Urinary bladder (tissue), 4 donors: ENCODE results near the gene GZF1. TPM values are rescaled to one million over a fixed set of nuclear protein-coding genes. Genes with fewer than 3 reads are reported as not detected.

Experiments used
- DNase-seq: peaks from one replicate; pipeline ENCODE4 v3.0.0-alpha.2; 2015; ENCODE audit errors: extremely low spot score
- H3K27ac ChIP-seq: one replicate; pipeline ENCODE4 v1.5.1; 2013; ENCODE audit warnings: low read depth, mild to moderate bottlenecking, moderate library complexity
- H3K36me3 ChIP-seq: one replicate; pipeline ENCODE4 v1.6.1; 2013; ENCODE audit warnings: mild to moderate bottlenecking, moderate library complexity; ENCODE audit not compliant: insufficient read depth
- H3K4me1 ChIP-seq: one replicate; pipeline ENCODE4 v1.6.1; 2013; ENCODE audit warnings: mild to moderate bottlenecking, moderate library complexity; ENCODE audit not compliant: insufficient read depth
- H3K4me3 ChIP-seq: one replicate; pipeline ENCODE4 v1.5.1; 2013; ENCODE audit warnings: low read depth, low read length
- WGBS: extraction: QIAGEN DNeasy Blood & Tissue Kit; methylation state at CpG from one replicate; pipeline ENCODE4 v1.1.7; 2013; 5-methylcytosine and 5-hydroxymethylcytosine counted together
- polyA plus RNA-seq: library from polyadenylated mRNA; stranded (reverse); fragments of 200-250 nt; gene quantifications from one replicate; pipeline ENCODE4 v1.2.3, GENCODE V29; 2013
- small RNA-seq: library from RNA; depleted of rRNA; stranded (forward); fragments of <200 nt; gene quantifications from one replicate; pipeline ENCODE3, GENCODE V24; 2014
- total RNA-seq: library from RNA; depleted of rRNA; stranded (reverse); fragments of >200 nt; gene quantifications from one replicate; pipeline ENCODE4 v1.2.3, GENCODE V29; 2014
- donor health status: healthy with polysubstance abuse.
- donor health status: healthy.

The GZF1 gene
- total and polyA plus RNA-seq, 2 donors: 14.1 to 18.3 TPM

DNA sequence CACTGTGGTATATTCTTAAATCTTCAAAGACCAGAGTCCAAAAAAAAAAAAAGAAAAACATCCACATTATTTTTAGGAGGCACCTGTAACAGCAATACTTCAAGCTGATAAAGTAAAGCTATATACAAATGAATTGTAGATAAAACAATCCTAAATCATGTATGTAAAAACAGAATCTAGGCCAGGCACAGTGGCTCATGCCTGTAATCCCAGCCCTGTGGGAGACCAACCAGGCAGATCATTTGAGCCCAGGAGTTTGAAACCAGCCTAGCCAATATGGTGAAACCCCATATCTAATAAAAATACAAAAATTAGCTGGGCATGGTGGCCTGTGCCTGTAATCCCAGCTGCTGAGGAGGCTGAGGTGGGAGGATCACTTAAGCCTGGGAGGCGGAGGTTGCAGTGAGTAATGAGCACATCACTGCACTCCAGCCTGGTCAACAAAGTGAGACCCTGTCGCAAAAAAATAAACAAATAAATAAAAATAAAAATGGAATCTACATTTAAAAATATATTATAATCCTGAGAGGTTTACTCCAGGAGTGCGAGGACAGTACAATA, 52.0 kb downstream of the GZF1 start:
- WGBS: 96% methylated on average over 3 of the region's 3 CpGs
- Histone ChIP-seq H3K27ac (no peak overlapping the region), H3K36me3 (no peaks in the 10 kb centered on the region), H3K4me3 (no peak overlapping the region), H3K4me1 (no peaks in the 10 kb centered on the region)
- DNase-seq: no peak

DNA sequence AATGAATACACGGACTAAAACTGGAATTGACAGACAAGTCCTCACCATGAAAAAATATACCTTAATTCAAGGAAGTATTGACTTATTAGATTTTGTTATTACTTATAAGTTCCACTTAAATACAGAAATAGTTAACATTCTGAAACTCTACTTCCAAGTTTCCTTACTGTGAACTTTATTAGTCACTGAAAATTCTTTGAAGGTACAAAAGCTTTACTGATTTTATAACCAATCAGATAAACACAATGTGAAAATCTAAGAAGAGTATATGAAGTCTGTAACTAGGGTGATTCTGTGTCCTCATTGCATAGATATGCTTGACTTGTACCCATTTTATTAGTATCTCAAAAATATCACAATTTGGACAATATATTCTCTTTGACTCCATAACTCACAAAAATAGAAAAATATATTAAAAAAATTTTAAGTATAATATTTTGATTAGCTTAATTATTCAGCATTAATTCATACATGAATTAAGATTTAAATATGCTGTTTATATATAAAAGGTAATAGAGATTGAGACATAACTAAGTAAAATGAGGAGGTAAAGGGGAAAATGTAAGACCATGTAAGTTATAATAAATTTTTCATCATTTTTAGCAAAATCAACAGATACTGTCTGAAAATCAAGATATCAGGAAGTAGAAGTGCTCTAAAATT, 52.7 kb downstream of the GZF1 start:
- DNase-seq: no peak
- Histone ChIP-seq H3K27ac (no peak overlapping the region), H3K4me3 (no peak overlapping the region), H3K4me1 (no peaks in the 10 kb centered on the region), H3K36me3 (no peaks in the 10 kb centered on the region)
- WGBS: 78% methylated on average over 1 of the region's 1 CpG

DNA sequence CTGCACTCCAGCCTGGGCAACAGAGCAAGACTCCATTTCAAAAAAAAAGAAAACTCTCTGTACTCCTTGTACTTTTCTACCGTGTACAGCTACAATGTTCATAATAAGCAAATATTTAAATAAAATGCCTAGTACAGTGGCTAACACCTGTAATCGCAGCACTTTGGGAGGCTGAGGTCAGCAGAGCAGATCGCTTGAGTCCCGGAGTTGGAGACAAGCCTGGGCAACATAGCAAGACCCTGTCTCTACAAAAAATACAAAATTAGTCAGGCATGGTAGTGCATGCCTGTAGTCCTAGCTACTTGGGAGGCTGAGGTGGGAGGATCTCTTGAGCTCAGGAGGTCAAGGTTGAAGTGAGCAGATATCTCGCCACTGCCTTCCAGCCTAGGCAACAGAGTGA, 53.6 kb downstream of the GZF1 start:
- H3K4me3 ChIP-seq: no peak overlapping the region
- H3K36me3 ChIP-seq: no peaks in the 10 kb centered on the region
- no peak overlapping the region for H3K27ac ChIP-seq
- no peaks in the 10 kb centered on the region for H3K4me1 ChIP-seq
- WGBS: 89% methylated on average over 5 of the region's 5 CpGs
- no peak for DNase-seq

DNA sequence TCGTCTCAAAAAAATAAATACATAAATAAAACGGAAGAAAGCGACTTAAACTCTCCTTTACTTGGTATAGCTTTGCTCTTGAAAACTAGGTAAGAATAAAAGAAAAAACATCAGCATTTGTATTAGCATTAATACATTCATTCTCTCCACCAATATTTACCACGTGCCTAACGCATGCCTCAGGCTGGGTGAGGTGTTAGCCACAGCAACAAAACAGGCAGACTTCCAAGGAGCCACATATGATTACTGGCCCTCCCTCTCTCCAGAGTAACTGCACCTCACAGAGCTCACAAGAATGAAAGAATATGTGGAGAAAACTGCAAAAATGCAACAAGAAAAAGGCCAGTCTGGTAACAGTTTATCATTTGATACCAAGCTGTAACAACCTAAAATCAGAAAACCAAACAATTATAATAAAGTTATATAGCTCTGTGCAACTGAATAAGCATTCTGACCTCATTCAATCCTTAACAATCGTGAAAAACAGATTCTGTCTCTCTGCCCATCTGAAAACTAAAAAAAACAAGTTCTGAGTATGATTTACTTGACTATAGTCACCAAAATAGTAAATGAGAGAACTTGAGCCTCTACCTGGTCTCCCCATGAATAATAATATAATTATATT, 54.1 kb downstream of the GZF1 start:
- no peak for DNase-seq
- 80% methylated on average over 6 of the region's 6 CpGs for WGBS

DNA sequence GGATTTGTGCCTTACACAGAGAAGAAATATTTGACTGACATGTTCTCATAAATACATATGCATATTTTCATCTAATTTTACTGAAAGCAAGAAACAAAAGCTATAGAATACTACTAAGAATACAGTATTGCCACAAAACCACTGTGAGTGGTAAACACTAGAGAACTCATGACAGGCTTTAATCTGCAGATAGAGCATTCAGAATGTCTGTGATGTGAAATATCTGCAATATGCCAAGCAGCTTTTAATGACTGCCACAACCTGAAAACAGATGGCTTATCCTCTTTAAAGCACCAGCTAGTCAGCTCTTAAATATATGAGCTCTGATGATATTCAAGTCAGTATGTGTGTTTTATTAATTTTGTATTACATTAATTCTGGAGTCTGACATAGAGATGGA, 55.9 kb downstream of the GZF1 start:
- no peaks in the 10 kb centered on the region for H3K4me1 ChIP-seq
- DNase-seq: no peak
- H3K36me3 ChIP-seq: no peaks in the 10 kb centered on the region
- no peak overlapping the region for H3K4me3 ChIP-seq
- no peak overlapping the region for H3K27ac ChIP-seq

More for the DNA sequence above, 54.1 kb downstream of the GZF1 start:
- Histone ChIP-seq H3K4me1 (no peaks in the 10 kb centered on the region), H3K36me3 (no peaks in the 10 kb centered on the region), H3K4me3 (no peak overlapping the region), H3K27ac (no peak overlapping the region)

DNA sequence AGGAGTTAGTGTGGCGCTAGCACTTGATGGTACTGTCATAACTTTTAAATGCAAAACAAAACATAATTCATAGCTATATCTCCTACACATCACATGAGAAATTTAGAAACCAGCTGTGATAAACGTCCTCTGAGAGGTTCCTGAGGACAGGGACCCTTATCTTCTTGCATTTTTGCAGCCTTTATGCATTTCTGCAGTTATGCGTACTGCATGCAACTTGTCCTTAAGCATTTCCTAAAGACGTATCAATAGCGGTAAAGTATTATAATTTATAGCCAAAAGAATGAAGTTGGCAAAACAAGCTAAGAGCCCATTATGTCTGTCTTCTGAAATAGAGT, 57.6 kb downstream of the GZF1 start:
- H3K27ac ChIP-seq: peak overlapping the region; percentile 38
- H3K4me3 ChIP-seq: peak overlapping the region; percentile 92
- 28% methylated on average over 5 of the region's 5 CpGs for WGBS
- DNase-seq: no peak
- H3K36me3 ChIP-seq: no peaks in the 10 kb centered on the region
- H3K4me1 ChIP-seq: no peaks in the 10 kb centered on the region

DNA sequence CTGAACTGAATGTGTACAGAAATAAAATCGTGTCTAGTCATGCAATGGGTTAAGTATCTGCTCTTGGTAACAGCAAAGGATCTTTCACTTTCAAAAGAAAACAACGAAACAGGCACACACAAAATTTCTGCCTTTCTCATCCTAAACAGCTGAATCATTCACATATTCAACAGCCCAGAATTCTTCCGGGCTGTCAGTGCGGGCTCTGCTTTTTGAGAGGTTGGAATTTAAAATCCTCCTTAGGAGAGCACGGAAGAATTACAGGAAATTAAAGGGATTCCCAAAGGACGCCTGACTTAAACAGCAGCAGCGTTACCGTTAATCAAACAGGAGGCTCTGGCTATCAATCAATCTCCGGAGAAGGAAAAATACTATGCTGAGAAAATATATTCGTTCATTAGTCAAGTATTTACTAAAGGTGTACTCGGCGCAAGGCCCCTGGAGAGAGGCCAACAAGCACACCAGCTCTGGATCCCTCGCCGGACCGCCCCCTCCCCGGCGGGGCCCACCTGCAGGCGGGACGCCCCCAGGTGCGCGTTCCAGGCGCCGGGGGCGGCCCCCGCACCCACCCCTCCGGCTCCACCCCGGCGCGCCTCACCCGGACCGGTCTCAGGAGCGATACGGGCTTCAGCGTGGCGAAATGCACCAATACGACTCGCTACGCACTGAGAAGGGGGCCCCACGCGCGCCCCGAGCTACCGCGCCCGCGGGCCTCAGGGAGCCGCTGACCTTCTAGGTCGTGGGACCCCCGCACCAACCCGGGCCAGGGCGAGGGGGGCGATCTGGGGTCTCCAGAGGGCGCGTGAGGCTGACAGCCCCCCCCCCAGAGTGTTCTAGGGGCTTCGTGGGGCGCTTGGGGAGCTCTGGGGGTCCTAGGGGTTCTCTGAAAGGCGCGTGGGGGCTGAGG, 58.3 kb downstream of the GZF1 start:
- H3K27ac ChIP-seq: peak overlapping the region; percentile 84
- DNase-seq: no peak
- under 1% methylated on average over 58 of the region's 58 CpGs for WGBS
- H3K4me3 ChIP-seq: peak overlapping the region; percentile 92
- H3K36me3 ChIP-seq: no peaks in the 10 kb centered on the region
- no peaks in the 10 kb centered on the region for H3K4me1 ChIP-seq

DNA sequence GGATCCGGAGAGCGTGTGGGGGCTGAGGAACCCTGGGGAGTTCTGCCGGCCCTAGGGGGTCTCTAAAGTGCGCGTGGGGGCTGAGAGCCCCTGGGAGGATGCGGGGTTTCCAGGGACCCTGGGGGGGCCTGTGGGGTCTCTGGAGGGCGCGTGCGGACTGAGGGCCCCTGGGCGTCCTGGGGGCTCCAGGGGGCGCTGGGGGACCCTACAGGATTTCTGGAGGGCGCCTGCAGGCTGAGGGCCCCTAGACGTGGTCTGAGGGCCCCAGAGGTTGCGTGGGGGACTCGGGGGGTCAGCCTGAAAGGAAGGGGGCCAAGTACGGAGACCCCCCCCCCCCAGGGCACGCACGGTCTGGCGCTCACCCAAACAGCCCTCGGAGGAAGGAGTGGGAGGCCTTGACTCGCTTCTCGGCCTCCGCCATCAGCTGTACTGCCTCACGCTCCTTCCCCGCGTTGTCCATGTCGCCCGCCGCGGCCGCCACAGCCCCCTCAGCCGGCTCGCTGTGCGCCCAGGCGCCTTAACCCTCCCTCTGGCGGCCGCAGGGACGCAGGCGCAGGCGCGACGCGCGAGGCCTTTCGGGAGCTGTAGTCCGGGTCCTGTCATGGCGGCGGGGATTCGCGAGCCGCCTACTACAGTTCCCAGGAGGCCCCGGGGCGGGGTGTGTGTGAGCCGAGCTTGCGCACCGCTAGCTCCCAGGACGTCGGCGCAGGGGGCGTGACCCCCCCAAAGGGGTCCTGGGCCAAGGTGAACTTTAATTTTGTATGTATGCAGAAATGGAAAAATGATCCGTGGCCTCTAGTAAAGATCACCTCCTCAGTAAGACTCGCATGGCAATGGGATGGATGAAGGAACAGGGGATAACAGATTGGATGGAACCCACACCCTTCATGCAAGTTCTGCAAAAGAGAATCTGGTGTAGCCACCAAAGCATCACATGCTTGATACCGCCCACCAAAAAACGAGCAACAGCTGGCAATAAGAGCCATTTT, 59.3 kb downstream of the GZF1 start, which contains the start of gene NAPB:
Gene NAPB, minus strand, starts transcription at position 546 of the 989 bp plus-strand sequence. Its CDS starts 86 bp downstream, at position 460.
- whole genome bisulfite sequencing: under 1% methylated on average over 64 of the region's 64 CpGs
- H3K27ac ChIP-seq: peak within 1 kb of the TSS; percentile 84
- H3K4me1 ChIP-seq: no peaks in the 10 kb centered on the region
- no peaks in the 10 kb centered on the region for H3K36me3 ChIP-seq
- peak within 1 kb of the TSS; percentile 92 for H3K4me3 ChIP-seq
- DNase-seq: peak; percentile 75

Small RNA genes lying within 50 kb of the gene (small RNA-seq; reads per million reads assigned to genes)
- gene RNA5SP479: not detected

Other genes starting within 250 kb of the GZF1 start
- 19.4 TPM for gene NXT1, start 11.4 kb upstream of the GZF1 start, total RNA-seq
- gene NXT1, start 11.4 kb upstream of the GZF1 start, polyA plus RNA-seq: 30.4 TPM
- gene NAPB, start 59.3 kb downstream of the GZF1 start, total RNA-seq: 32.3 TPM
- gene NAPB, start 59.3 kb downstream of the GZF1 start, polyA plus RNA-seq: 9.7 TPM
- gene CSTL1, start 77.5 kb downstream of the GZF1 start, total RNA-seq: not detected
- gene CSTL1, start 77.5 kb downstream of the GZF1 start, polyA plus RNA-seq: not detected
- gene CST11, start 90.7 kb downstream of the GZF1 start, total RNA-seq: not detected
- not detected for gene CST11, start 90.7 kb downstream of the GZF1 start, polyA plus RNA-seq
- gene CST8, start 128.9 kb downstream of the GZF1 start, total RNA-seq: not detected
- gene CST8, start 128.9 kb downstream of the GZF1 start, polyA plus RNA-seq: not detected
- gene CST9L, start 206.3 kb downstream of the GZF1 start, total RNA-seq: not detected
- not detected for gene CST9L, start 206.3 kb downstream of the GZF1 start, polyA plus RNA-seq
- not detected for gene CST9, start 243.7 kb downstream of the GZF1 start, total RNA-seq
- gene CST9, start 243.7 kb downstream of the GZF1 start, polyA plus RNA-seq: not detected